K562 (cell line): ENCODE data around the gene IL10. TPM values are rescaled to one million over a fixed set of nuclear protein-coding genes. Genes with fewer than 3 reads are reported as not detected.

Source experiments
- ATF1 ChIP-seq, 2 experiments: fragments of 450-650 bp in 1 of 2; IDR thresholded peaks; 2 replicates each; pipeline ENCODE4 v1.6.1; 2016; ENCODE audit warnings: missing compliant biosample characterization in 1 of 2, missing genetic modification characterization in 1 of 2
- DMBX1 ChIP-seq: fragments of 250-450 bp; sonication (Bioruptor Pico); IDR thresholded peaks from 2 replicates; pipeline ENCODE4 v1.8.0; 2022; ENCODE audit warnings: inconsistent platforms, mild to moderate bottlenecking, moderate library complexity, borderline replicate concordance
- KLF13 ChIP-seq: fragments of 450-650 bp; IDR thresholded peaks from 2 replicates; pipeline ENCODE4 v1.6.1; 2016; ENCODE audit warnings: missing genetic modification characterization, low read depth, mild to moderate bottlenecking, missing compliant biosample characterization, moderate library complexity, borderline replicate concordance
- NFIC ChIP-seq: fragments of 450-650 bp; IDR thresholded peaks from 2 replicates; pipeline ENCODE4 v1.6.1; 2017; ENCODE audit warnings: mild to moderate bottlenecking, inconsistent platforms
- RAD21 ChIP-seq, 2 experiments: fragments of 250-450 bp in 1 of 2; fragments of 450-650 bp in 1 of 2; sonication (Bioruptor Pico) in 1 of 2; formaldehyde crosslinking in 1 of 2; IDR thresholded peaks in 1 of 2; conservative IDR thresholded peaks in 1 of 2; 2 replicates each; pipeline versions ENCODE4 v1.4.0 to v1.8.0; 2020 to 2022; ENCODE audit warnings: mild to moderate bottlenecking in 2 of 2, moderate library complexity in 1 of 2
- RB1 ChIP-seq: fragments of 450-650 bp; IDR thresholded peaks from 2 replicates; pipeline ENCODE4 v1.6.1; 2017; ENCODE audit warnings: low read depth, mild to moderate bottlenecking
- SIN3A ChIP-seq, 2 experiments: fragments of 150-350 bp in 1 of 2; IDR thresholded peaks; 2 replicates each; pipeline ENCODE4 v1.6.1; 2011 to 2016; ENCODE audit warnings: borderline replicate concordance in 2 of 2, low read depth in 2 of 2, low read length in 2 of 2, mild to moderate bottlenecking in 2 of 2, moderate library complexity in 2 of 2; ENCODE audit not compliant: control insufficient read depth in 1 of 2
- TAF15 ChIP-seq: fragments of 200-400 bp; formaldehyde crosslinking; IDR thresholded peaks from 2 replicates; pipeline ENCODE4 v1.6.1; 2017; ENCODE audit warnings: mild to moderate bottlenecking, low read depth, low read length, moderate library complexity
- TAF9B ChIP-seq: fragments of 450-650 bp; IDR thresholded peaks from 2 replicates; pipeline ENCODE4 v1.6.1; 2018; ENCODE audit warnings: mild to moderate bottlenecking; ENCODE audit not compliant: partially characterized antibody
- TCF3 ChIP-seq: sonication (generic); formaldehyde crosslinking; IDR thresholded peaks from 2 replicates; pipeline ENCODE4 v1.4.0; 2020; ENCODE audit warnings: mild to moderate bottlenecking, missing genetic modification reagents
- TEAD1 ChIP-seq, 2 experiments: fragments of 450-650 bp in 1 of 2; sonication (generic) in 1 of 2; formaldehyde crosslinking; IDR thresholded peaks; 2 replicates each; pipeline versions ENCODE4 v1.4.0 to v1.8.0; 2020 to 2022; ENCODE audit warnings: mild to moderate bottlenecking in 2 of 2, missing genetic modification reagents in 1 of 2
- ZNF263 ChIP-seq: sonication (generic); formaldehyde crosslinking; IDR thresholded peaks from 2 replicates; pipeline ENCODE4 v1.8.0; 2022; ENCODE audit warnings: mild to moderate bottlenecking, missing genetic modification reagents, borderline replicate concordance
- ZNF589 ChIP-seq: fragments of 200-800 bp; sonication (Bioruptor generic); IDR thresholded peaks from 2 replicates; pipeline ENCODE4 v1.6.1; 2016; ENCODE audit warnings: low read depth, missing genetic modification characterization, missing compliant biosample characterization
- ZNF785 ChIP-seq: fragments of 250-450 bp; sonication (Bioruptor Pico); IDR thresholded peaks from 2 replicates; pipeline ENCODE4 v1.4.0; 2020; ENCODE audit warnings: mild to moderate bottlenecking
- polyA plus RNA-seq, 8 experiments: library from polyadenylated mRNA; depleted of rRNA in 4 of 8; stranded (reverse) in 5 of 8; unstranded in 3 of 8; fragments of >200 nt; fragmentation: Nextera tagmentation in 2 of 8; fragmentation: Illumina TruSeq in 1 of 8; extraction: Ambion mirVana in 2 of 8; extraction: Trizol in 1 of 8; gene quantifications; 2 replicates each; pipeline versions ENCODE4 v1.2.1 to v1.2.3, GENCODE V29; 2011 to 2014; ENCODE audit warnings: inconsistent platforms in 1 of 8, missing spikeins in 1 of 8
- total RNA-seq, 7 experiments: library from RNA; depleted of rRNA in 6 of 7; stranded (reverse); fragments of >200 nt in 6 of 7; fragmentation: Illumina TruSeq in 2 of 7; extraction: Trizol in 2 of 7; gene quantifications; 2 replicates each; pipeline versions ENCODE4 v1.2.1 to v1.2.3, GENCODE V29; 2011 to 2021; ENCODE audit warnings: low replicate concordance in 1 of 7
- TF ChIP-seq, protein P1 (sequence below), 2 experiments: fragments of 450-650 bp in 1 of 2; IDR thresholded peaks; 2 replicates each; pipeline ENCODE4 v1.6.1; 2011 to 2017; ENCODE audit warnings: low read depth in 2 of 2, antibody characterized with exemption in 1 of 2, borderline replicate concordance in 1 of 2, low read length in 1 of 2, mild to moderate bottlenecking in 1 of 2, mixed read lengths in 1 of 2; ENCODE audit not compliant: control insufficient read depth in 1 of 2
- TF ChIP-seq, protein P2 (sequence below): fragments of 250-450 bp; sonication (Bioruptor Pico); IDR thresholded peaks from 2 replicates; pipeline ENCODE4 v1.8.0; 2022; ENCODE audit warnings: moderate library complexity, mild to moderate bottlenecking, inconsistent platforms
- TF ChIP-seq, protein P3 (sequence below), 2 experiments: fragments of 200-800 bp in 1 of 2; sonication (Bioruptor generic) in 1 of 2; sonication (generic) in 1 of 2; formaldehyde crosslinking in 1 of 2; IDR thresholded peaks in 1 of 2; conservative IDR thresholded peaks in 1 of 2; 2 replicates each; pipeline versions ENCODE4 v1.5.0 to v1.6.1; 2016 to 2020; ENCODE audit warnings: missing compliant biosample characterization in 1 of 2, missing genetic modification characterization in 1 of 2, missing genetic modification reagents in 1 of 2

IL10 gene
- total and polyA plus RNA-seq, 9 of the 15 experiments (the other 6 are each of a cell fraction or from before 2014, with no cell fraction given), result 0.29 TPM; not detected in 8

DNA sequence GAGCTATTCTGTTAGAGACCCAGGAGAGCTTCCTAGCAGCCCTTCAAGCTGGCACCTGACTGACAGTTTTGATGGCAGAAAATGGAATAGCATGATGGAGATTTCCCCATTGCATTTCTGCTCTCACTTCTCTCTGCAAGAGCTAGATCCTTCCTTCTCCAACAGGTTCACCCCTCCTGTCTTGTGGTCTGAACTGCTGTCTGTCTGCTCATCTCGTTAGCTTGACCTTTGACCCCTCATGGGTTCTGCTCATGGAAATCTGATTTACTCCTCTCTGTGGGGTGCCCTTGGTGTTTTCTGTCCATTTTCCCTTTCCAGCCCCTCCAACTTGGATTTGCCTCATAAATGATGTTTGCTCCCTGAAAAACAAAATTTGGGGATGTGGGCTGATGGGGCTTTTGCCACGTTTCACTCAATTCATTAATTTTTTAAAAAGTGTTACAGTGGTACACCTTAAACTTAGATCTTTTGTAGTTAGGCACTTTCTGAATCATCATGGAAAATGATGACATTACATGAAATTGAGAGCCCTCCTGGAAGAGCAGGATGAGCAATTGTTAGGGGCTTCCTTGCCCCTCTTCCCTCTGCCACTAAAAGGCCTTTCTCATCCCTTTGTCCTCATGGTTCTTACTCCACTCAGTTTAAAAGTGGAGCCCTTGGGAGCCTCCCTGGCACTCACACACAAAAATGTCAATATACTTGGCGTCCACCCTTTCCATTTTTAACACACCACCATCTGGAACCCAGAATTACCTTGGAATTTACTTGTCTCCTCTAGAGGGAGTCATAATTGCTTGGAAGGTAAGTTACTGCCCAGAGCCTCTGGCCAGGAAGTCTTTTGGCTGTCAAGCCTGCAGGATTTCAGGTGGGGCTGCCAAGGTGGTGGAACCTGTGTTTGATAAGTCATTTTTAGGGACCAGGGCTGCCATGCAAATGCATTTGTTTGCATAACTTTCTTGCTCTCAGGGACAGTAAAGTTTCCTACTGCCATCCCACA, 33.6 kb downstream of the IL10 start (continued):
- TF ChIP-seq DMBX1 (CRISPR knock-in tag) (no peak), RB1 (no peak), TEAD1 (CRISPR knock-in tag; IDR thresholded peaks at IDR 0.05) (peak in 1 of 2 experiments; percentile 88; a peak in 2 of 4 replicates), ATF1 (CRISPR knock-in tag; IDR thresholded peaks at IDR 0.05) (no peak), ATF1 (tag; IDR thresholded peaks at IDR 0.05) (no peak), ZNF785 (CRISPR knock-in tag) (no peak), ZNF263 (CRISPR knock-in tag) (0 out of 2 replicates have a peak, but pooled peaks have one; percentile 7), ZNF589 (0 out of 2 replicates have a peak, but pooled peaks have one; percentile 24), TAF15 (no peak), TCF3 (CRISPR knock-in tag) (no peak), SIN3A (IDR thresholded peaks at IDR 0.05; ENCODE audit: borderline replicate concordance in 2 of 2, control insufficient read depth in 1 of 2, low read depth in 2 of 2, low read length in 2 of 2) (no peak), KLF13 (no peak), RAD21 (CRISPR knock-in tag; conservative IDR thresholded peaks at IDR 0.05 in 1 of 2, IDR thresholded peaks at IDR 0.05 in 1 of 2) (peak; percentile 64 to 82), TAF9B (no peak), NFIC (no peak)
- TF ChIP-seq, protein P1, sequence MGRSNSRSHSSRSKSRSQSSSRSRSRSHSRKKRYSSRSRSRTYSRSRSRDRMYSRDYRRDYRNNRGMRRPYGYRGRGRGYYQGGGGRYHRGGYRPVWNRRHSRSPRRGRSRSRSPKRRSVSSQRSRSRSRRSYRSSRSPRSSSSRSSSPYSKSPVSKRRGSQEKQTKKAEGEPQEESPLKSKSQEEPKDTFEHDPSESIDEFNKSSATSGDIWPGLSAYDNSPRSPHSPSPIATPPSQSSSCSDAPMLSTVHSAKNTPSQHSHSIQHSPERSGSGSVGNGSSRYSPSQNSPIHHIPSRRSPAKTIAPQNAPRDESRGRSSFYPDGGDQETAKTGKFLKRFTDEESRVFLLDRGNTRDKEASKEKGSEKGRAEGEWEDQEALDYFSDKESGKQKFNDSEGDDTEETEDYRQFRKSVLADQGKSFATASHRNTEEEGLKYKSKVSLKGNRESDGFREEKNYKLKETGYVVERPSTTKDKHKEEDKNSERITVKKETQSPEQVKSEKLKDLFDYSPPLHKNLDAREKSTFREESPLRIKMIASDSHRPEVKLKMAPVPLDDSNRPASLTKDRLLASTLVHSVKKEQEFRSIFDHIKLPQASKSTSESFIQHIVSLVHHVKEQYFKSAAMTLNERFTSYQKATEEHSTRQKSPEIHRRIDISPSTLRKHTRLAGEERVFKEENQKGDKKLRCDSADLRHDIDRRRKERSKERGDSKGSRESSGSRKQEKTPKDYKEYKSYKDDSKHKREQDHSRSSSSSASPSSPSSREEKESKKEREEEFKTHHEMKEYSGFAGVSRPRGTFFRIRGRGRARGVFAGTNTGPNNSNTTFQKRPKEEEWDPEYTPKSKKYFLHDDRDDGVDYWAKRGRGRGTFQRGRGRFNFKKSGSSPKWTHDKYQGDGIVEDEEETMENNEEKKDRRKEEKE (IDR thresholded peaks at IDR 0.05; ENCODE audit: borderline replicate concordance in 1 of 2, control insufficient read depth in 1 of 2, low read depth in 2 of 2, low read length in 1 of 2), result no peak
- TF ChIP-seq, protein P2, sequence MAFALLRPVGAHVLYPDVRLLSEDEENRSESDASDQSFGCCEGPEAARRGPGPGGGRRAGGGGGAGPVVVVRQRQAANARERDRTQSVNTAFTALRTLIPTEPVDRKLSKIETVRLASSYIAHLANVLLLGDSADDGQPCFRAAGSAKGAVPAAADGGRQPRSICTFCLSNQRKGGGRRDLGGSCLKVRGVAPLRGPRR, result no peak
- TF ChIP-seq, protein P3, sequence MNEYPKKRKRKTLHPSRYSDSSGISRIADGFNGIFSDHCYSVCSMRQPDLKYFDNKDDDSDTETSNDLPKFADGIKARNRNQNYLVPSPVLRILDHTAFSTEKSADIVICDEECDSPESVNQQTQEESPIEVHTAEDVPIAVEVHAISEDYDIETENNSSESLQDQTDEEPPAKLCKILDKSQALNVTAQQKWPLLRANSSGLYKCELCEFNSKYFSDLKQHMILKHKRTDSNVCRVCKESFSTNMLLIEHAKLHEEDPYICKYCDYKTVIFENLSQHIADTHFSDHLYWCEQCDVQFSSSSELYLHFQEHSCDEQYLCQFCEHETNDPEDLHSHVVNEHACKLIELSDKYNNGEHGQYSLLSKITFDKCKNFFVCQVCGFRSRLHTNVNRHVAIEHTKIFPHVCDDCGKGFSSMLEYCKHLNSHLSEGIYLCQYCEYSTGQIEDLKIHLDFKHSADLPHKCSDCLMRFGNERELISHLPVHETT (CRISPR knock-in tag; conservative IDR thresholded peaks at IDR 0.05 in 1 of 2, IDR thresholded peaks at IDR 0.05 in 1 of 2), result no peak
